ENCODE data around the gene LIPC.

GRCh38 chr15:58501636-58502188 lies 69.9 kb downstream of the LIPC start:
- TF ChIP-seq CTCF (IDR thresholded peaks at IDR 0.05) (no peak), POLR2AphosphoS5 (IDR thresholded peaks at IDR 0.05) (no peak), EP300 (IDR thresholded peaks at IDR 0.05) (no peak), POLR2A (IDR thresholded peaks at IDR 0.05) (no peak)

Data from sigmoid colon (tissue), 4 donors.